Lower leg skin (tissue), 3 donors: ENCODE measurements around the gene ACAD8.

Experiments
- POLR2A ChIP-seq, 2 donors: fragments of 450-650 bp; IDR thresholded peaks; one replicate each; pipeline ENCODE4 v1.6.1; 2016 to 2017; ENCODE audit warnings: antibody characterized with exemption in 2 of 2, mild to moderate bottlenecking in 1 of 2, moderate library complexity in 1 of 2
- TF ChIP-seq, protein P1 (sequence below), 3 donors: fragments of 450-650 bp; IDR thresholded peaks; one replicate each; pipeline ENCODE4 v1.5.1; 2016; ENCODE audit warnings: antibody characterized with exemption in 3 of 3, mild to moderate bottlenecking in 3 of 3, moderate library complexity in 2 of 3

DNA sequence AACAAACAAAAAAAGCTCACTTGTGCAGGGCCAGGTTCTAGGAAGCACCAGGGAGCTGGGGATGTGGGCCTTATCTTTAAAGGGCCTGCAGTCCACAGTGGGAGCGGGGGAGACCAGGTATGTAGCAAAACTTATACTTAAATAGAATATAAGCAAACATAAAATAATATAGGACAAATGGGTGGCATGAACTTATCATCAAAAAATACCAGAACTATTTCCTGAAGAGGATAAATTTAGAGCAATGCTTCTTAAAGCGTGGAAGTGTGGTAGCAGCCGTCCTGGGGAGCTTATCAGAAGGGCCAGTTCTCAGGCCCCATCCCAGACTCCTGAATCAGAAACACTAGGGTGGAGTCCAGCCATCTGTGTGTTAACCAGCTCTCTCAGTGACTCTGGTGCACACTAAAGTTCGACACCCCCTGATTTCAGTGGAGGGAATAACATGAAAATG, 19.6 kb upstream of the ACAD8 start:
- TF ChIP-seq, protein P1, sequence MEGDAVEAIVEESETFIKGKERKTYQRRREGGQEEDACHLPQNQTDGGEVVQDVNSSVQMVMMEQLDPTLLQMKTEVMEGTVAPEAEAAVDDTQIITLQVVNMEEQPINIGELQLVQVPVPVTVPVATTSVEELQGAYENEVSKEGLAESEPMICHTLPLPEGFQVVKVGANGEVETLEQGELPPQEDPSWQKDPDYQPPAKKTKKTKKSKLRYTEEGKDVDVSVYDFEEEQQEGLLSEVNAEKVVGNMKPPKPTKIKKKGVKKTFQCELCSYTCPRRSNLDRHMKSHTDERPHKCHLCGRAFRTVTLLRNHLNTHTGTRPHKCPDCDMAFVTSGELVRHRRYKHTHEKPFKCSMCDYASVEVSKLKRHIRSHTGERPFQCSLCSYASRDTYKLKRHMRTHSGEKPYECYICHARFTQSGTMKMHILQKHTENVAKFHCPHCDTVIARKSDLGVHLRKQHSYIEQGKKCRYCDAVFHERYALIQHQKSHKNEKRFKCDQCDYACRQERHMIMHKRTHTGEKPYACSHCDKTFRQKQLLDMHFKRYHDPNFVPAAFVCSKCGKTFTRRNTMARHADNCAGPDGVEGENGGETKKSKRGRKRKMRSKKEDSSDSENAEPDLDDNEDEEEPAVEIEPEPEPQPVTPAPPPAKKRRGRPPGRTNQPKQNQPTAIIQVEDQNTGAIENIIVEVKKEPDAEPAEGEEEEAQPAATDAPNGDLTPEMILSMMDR (IDR thresholded peaks at IDR 0.05) = no peak
- TF ChIP-seq POLR2A (IDR thresholded peaks at IDR 0.05) = no peak
